KBM-7 (cell line): ENCODE measurements around the gene BOLA1.
"Not testable (repeated sequence)": the region's sequence is repeated elsewhere in the genome, so short reads cannot be mapped to it uniquely, and the experiment has no call there.

ENCODE experiments used
- DNase-seq: peaks from one replicate; pipeline ENCODE4 v3.0.0-alpha.2; 2015
- in situ Hi-C: fragments of 300-500 bp; cut with MboI; formaldehyde crosslinking; loops from 2 replicates; pipeline ENCODE4 v1.14.3; 2020; ENCODE audit warnings: low sequenced_read_pairs, low pct_unique_long_range_greater_than_20kb, mixed read lengths

Gene BOLA1

DNA sequence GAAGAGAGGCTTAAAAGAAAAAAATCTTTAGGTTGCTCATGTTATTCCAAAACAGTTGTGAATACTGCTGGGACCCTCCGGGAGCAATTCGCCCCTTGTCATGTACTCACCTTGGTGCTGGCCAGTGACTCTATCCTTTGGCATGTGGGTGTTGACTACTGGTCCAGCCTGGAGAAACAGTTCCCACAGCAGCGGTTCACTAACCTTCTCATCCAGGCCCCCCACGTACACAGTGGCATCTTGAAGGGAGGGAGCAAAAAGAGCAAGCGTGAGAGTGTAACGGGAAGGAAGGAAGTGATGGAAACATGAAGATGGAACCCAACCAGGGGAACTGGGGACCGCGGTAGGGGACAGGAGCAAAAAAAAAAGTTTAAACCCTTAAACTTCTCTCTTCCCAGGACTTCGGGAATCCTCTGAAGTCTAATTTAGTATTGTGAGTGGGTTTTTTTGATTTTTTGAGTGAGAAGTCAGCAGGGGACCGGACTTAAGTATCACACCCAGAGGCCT is 27.7 kb downstream of the BOLA1 start:
- in situ Hi-C loops = no loop called here
- DNase-seq = no peak

DNA sequence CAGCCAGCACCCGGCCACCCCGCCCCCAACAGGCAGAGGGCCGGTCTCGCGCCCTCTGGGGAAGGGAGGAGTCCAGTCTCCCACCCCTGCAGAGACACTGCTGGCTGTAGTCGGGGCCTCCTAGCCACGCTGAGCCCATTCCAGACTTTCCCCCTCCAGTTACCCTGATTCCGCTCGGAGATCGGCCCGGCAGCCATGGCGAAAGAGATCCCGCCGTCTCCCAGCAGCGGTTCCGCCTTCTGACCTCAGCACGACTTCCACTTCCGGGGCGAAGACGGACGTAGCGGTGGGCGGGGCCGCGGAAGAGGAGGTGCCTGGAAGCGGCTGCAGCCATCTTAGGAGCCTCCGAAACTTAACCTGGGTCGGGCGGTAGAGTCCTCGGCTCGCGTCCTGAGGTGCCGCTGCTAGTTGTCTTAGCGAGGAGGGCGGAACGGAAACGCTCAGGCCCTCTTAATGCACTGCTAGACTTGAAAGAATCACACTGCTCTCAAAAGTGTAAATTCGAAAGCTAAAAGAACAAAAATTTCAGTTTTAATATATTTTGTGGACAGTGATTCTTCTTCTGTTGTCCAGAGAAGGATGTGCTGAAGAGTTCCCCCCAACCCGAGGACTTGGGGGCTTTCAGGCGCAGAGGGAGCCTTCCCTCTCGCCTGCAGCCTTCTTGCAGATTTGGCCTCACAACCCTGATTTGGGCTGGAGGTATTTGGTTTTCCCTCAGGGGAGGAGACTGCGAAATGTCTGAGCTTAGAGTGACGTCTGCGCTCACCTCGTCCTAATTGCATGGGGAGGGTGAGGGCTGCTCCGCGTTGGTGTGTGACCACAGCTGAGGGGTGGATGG is 28.4 kb downstream of the BOLA1 start, which contains the start of gene SF3B4:
Gene SF3B4, minus strand, starts transcription at position 241 of the 838 bp plus-strand sequence. Its CDS starts 44 bp downstream, at position 197.
- DNase-seq = peak; percentile 93
- in situ Hi-C loops = no loop called here

GRCh38 chr1:149928401-149928724 is 29.0 kb downstream of the BOLA1 start:
- in situ Hi-C loops = no loop called here
- no peak for DNase-seq

- DNase-seq = no peak
- in situ Hi-C loops = no loop called here
Observed at GRCh38 chr1:149929856-149930255, 30.5 kb downstream of the BOLA1 start.

GRCh38 chr1:149931212-149931790 is 31.9 kb downstream of the BOLA1 start:
- no peak for DNase-seq
- in situ Hi-C loops = no loop called here

DNA sequence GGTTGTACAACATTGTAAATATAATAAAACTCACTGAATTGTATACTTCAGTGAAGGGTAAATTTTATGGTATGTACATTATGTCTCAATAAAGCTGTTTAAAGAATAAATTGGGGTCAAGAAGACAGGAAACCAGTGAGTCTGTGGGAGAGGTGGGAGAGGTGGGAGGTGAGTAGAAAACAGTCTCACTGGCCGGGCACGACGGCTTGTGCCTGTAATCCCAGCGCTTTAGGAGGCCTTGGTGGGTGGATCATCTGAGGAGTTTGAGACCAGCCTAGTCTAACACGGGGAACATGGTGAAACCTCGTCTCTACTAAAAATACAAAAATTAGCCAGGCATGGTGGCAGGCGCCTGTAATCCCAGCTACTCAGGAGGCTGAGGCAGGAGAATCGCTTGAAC is 33.1 kb downstream of the BOLA1 start:
- DNase-seq = no peak
- in situ Hi-C loops = no loop called here

DNA sequence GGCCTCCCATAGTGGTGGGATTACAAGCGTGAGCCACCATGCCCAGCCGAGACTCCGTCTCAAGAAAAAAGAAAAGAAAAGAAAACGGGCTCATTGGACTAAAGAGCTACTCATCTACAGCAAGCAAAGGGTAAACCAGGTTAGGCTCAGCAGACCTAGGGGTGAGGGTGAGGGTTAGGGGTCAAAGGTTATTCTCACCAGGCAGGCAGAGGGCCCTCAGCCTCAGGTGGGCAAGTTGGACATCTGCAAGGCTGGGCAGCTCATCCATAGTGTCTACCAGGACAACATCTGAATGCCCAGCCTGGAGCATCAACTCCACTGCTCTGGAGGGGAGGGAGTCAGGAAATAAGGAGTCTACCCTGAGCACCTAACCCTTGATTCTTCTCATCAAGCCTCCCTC is 33.8 kb downstream of the BOLA1 start:
- in situ Hi-C loops = no loop called here
- no peak for DNase-seq

- in situ Hi-C loops = no loop called here
- DNase-seq = no peak
Observed at GRCh38 chr1:149934356-149934755, 35.0 kb downstream of the BOLA1 start.

GRCh38 chr1:149936170-149936991 is 37.0 kb downstream of the BOLA1 start, which contains the start of gene MTMR11:
TSS of gene MTMR11 (minus strand) at chr1:149936879. CDS start at chr1:149936647, 232 bp downstream.
- in situ Hi-C loops = no loop called here
- DNase-seq = no peak

DNA sequence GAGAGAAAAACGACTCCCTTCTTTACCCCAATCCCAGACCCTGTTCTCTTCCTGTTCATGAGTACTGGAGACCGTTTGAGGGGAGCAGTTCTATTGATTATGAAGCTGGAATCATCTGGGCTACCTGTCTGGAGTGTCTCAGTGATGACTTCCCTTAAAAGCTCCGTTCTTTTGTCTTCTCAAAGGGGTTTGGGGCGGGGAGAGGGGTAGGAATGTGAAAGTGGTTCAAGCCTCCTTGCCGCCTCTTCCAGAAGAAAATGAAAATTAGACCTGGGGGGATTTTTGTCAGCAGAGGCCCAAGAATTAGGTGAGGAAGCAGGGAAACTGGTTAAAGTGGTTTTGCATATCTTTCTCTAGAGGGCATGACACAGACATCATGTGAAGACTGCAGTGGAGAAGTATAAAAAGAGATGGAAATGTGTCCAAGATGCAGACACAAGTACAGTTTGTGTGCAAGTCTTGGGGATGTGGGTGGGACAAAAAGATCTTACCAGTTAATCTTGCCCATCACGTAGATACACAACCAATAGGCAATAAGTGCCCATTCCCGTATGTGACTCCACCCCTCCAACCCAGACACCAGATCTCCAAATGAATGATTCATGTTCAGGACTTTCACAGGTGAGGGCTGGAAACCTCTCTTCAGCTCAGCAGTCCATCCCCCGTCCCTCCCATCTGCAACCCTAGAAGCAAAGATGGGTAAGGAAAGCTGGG is 37.8 kb downstream of the BOLA1 start:
- no peak for DNase-seq
- in situ Hi-C loops = no loop called here

- in situ Hi-C loops = no loop called here
- no peak for DNase-seq
Observed at GRCh38 chr1:149937759-149938158, 38.4 kb downstream of the BOLA1 start.

- DNase-seq, in situ Hi-C loops: not testable (repeated sequence)
Observed at GRCh38 chr1:149938668-149939003, 39.3 kb downstream of the BOLA1 start.

GRCh38 chr1:149940427-149940826 is 41.1 kb downstream of the BOLA1 start:
- in situ Hi-C loops = no loop called here
- no peak for DNase-seq

DNA sequence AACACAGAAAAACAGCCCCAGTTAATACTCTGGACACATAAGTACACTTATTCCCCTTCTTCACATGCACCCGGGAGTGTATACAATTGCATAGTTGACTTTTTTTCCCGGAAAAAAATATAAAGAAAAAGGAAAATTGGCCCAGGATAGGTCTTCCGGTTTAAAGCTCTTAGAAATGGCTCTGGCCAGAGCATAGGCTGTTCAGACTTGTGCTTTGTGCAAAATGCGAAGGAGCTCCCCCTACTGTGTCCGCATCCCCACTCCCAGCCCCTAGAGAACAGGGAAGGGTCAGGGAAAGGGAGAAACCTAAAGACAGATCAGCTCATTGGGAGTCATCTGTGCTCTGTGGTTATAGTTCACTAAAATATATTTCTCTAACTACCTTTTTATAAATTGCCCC is 42.8 kb downstream of the BOLA1 start:
- no peak for DNase-seq
- in situ Hi-C loops = no loop called here

- DNase-seq = no peak
- in situ Hi-C loops = no loop called here
Observed at GRCh38 chr1:149942885-149943284, 43.5 kb downstream of the BOLA1 start.

DNA sequence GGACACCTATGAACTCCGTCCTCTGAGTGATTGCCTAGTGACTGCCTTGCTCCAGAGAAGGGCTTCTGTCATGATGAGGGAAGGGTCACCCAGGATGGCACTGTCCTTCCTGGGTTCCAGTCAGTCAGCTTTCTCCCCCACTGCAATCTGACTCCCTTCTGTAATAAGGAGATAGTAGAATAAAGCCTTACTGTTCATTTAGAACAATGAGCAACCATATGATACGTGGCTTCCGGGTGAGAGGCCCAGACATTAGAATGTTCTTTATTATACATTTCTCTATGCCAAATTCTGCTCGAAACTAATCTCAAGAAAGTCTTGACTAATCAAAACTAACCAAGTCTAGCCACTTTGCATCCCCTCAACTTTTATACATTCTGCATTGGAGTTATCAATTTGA is 45.8 kb downstream of the BOLA1 start:
- in situ Hi-C loops = no loop called here

DNA sequence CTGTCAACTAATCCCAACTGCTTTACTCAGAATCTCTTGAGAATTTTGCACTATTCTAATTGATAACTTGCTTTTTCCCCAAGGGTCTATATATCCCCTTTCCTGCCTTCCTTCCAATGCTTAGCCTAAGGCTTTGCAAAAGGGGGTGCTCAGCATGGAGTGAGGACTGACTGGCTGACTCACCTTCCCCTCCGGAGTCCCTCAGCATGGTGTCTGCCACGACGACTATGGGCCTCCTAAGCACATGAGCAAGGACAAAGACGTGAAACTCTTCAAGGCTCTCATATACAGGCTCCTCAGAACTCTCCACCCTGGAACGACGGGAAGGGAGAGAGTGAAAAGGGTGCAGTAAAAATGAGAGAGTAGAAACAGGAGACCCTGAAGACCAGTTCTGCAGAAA is 50.5 kb downstream of the BOLA1 start:
- in situ Hi-C loops = no loop called here
- no peak for DNase-seq

More for the DNA sequence above, 45.8 kb downstream of the BOLA1 start:
- DNase-seq = no peak
